Muscle layer of colon (tissue), 2 donors: ENCODE measurements around the gene S100PBP.
"Not testable (repeated sequence)": the region's sequence is repeated elsewhere in the genome, so short reads cannot be mapped to it uniquely, and the experiment has no call there.

Experiments
- H3K27ac ChIP-seq: one replicate; pipeline ENCODE4 v1.7.0; 2013; ENCODE audit warnings: low read depth, mild to moderate bottlenecking, low read length, moderate library complexity
- H3K27me3 ChIP-seq, 2 donors: one replicate each; pipeline ENCODE4 v1.7.0; 2013; ENCODE audit warnings: low read length in 2 of 2, mild to moderate bottlenecking in 2 of 2; ENCODE audit not compliant: insufficient read depth in 2 of 2, control insufficient read depth in 1 of 2
- H3K36me3 ChIP-seq: one replicate; pipeline ENCODE4 v1.7.0; 2013; ENCODE audit warnings: mild to moderate bottlenecking, low read length; ENCODE audit not compliant: insufficient read depth
- H3K4me1 ChIP-seq: one replicate; pipeline ENCODE4 v1.7.0; 2013; ENCODE audit warnings: mild to moderate bottlenecking, low read length; ENCODE audit not compliant: insufficient read depth
- H3K4me3 ChIP-seq, 2 donors: one replicate each; pipeline ENCODE4 v1.7.0; 2013; ENCODE audit warnings: low read length in 2 of 2, low read depth in 1 of 2, mild to moderate bottlenecking in 1 of 2, moderate library complexity in 1 of 2
- H3K9ac ChIP-seq: one replicate; pipeline ENCODE4 v1.7.0; 2013; ENCODE audit warnings: low read length
- H3K9me3 ChIP-seq: one replicate; pipeline ENCODE4 v1.7.0; 2013; ENCODE audit warnings: mild to moderate bottlenecking, low read length
- donor health status: abdominal sarcoma.
- donor health status: Adenocarcinoma of cecum.

S100PBP gene

DNA sequence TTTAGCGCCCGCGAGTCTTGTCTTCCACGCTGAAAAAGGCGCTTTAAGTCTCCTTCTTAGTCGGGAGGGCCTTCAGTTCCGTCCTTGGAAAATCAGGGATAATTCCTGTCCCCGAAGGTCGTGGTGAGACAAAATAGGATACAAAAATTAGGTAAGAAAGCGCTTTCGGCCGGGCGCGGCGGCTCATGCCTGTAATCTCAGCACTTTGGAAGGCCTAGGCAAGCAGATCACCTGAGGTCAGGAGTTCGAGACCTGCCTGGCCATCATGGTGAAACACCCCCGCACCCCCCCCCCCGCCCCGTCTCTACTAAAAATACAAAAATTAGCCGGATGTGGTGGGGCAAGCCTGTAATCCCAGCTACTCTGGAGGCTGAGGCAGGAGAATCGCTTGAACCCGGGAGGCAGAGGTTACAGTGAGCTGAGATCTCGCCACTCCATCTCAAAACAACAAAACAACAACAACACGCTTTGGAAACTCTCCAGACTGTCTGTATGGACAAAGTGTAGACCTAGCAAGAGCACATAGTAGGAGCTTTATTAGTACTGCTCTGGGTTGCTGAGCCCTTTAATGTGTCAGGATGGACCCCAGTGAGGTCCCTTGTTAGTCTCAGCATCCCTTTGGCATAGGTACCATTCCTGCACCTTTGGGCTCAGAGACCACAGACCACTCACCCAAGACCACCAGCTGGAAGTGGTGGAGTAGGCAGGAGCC lies 84.5 kb downstream of the S100PBP start:
- H3K9me3 ChIP-seq = no peaks in the 10 kb centered on the region
- peak overlapping the region; percentile 71 to 79 for H3K4me3 ChIP-seq
- no peaks in the 10 kb centered on the region for H3K27me3 ChIP-seq
- no peak overlapping the region for H3K9ac ChIP-seq
- H3K36me3 ChIP-seq = no peaks in the 10 kb centered on the region
- H3K27ac ChIP-seq = no peak overlapping the region
- peaks cover 7% of the 10 kb centered on the region for H3K4me1 ChIP-seq

DNA sequence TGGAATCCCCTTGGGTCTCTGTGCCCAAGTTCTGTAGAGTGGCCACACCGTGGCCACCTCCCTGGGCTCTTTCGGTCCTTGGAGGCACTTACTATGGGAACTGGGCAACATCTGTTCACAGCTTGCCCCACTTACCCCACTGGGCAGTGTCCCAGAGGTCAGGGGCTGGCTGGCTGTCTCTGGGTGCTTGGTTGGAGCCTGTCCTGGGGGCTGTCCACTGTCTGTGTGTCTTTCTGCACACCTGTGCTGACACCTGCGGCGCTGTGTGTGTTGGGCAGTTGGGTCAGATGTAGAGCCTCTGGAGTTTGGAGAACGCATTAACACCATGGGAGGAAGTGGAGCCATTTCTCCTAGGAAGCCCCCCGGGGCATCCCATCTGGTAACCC lies 85.1 kb downstream of the S100PBP start:
- no peaks in the 10 kb centered on the region for H3K36me3 ChIP-seq
- no peak overlapping the region for H3K9ac ChIP-seq
- H3K27me3 ChIP-seq = no peaks in the 10 kb centered on the region
- no peak overlapping the region for H3K4me3 ChIP-seq
- H3K27ac ChIP-seq = no peak overlapping the region
- H3K4me1 ChIP-seq = peaks cover 7% of the 10 kb centered on the region
- no peaks in the 10 kb centered on the region for H3K9me3 ChIP-seq

DNA sequence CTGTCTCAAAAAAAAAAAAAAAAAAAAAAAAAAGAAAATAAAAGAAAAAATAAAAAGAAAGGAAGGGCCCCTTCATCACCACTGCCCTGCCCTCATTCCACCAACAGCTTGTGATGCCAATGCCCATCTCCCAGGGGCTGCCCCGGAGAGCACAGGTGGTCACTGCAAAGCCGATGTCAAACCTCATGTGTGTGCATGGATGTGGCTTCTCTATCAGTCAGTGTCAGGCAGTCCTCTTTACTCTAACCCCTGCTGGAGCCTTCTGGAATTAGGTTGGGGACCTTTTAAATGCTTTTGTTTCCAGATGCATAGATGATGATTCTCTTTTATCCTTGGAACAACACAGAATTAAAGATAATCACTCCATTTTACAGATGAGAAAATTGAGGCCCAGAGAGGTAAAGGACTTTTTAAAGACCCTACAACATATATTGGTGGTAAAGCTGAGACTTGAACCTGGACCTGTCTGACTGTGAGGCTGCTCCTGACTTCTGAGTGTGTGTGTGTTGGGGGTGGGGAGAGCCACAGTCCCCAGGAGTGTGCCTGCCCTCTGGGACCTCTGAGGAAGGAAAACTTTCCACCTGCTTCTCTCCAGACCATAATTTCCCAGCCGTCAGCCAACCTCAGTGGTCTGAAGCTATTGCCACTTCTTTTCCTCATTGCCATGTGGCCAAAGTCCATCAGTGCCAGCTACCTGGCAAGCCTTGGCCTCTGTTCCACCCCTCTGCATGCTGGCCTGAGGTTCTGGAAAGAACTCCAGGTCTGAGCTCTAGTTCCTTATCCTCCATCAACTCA lies 86.7 kb downstream of the S100PBP start:
- Histone ChIP-seq H3K27me3 (no peaks in the 10 kb centered on the region), H3K4me3 (no peak overlapping the region), H3K4me1 (peaks cover 7% of the 10 kb centered on the region), H3K9me3 (no peaks in the 10 kb centered on the region), H3K27ac (no peak overlapping the region), H3K36me3 (no peaks in the 10 kb centered on the region), H3K9ac (no peak overlapping the region)

DNA sequence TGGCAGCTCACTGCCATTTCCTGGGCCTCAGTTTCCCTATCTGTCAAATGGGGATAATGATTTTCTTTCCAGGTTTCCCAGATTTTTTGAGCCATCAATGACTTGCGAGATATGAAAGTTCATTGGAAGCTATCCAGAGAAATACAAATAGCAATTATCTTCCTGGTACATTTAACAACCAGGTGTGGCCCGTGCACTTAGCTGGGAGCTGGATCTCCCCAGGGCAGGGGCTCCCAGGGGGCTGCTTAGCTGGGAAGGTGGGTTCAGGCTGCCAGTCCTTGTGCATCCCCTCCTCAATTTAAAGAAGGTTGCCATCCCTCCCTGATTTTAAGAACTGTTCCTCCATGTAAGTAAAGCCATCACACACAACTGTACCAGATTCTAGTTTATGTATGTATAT lies 87.3 kb downstream of the S100PBP start:
- Histone ChIP-seq H3K36me3 (no peaks in the 10 kb centered on the region), H3K9me3 (no peaks in the 10 kb centered on the region), H3K9ac (no peak overlapping the region), H3K27ac (no peak overlapping the region), H3K4me3 (no peak overlapping the region), H3K27me3 (no peaks in the 10 kb centered on the region), H3K4me1 (peaks cover 7% of the 10 kb centered on the region)

DNA sequence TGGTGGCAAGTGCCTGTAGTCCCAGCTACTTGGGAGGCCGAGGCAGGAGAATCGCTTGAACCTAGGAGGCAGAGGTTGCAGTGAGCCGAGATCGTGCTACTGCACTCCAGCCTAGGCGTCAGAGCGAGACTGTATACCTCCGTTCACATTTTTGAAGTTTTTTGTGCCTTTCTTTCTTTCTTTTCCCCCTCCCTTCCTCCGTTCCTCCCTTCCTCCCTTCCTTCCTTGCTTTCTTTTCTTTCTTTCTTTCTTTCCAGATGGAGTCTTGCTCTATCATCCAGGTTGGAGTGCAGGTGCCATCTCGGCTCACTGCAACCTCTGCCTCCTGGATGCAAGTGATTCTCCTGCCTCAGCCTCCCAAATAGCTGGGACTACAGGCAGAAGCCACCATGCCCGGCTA lies 88.1 kb downstream of the S100PBP start:
- not testable (repeated sequence) for H3K27me3 ChIP-seq

DNA sequence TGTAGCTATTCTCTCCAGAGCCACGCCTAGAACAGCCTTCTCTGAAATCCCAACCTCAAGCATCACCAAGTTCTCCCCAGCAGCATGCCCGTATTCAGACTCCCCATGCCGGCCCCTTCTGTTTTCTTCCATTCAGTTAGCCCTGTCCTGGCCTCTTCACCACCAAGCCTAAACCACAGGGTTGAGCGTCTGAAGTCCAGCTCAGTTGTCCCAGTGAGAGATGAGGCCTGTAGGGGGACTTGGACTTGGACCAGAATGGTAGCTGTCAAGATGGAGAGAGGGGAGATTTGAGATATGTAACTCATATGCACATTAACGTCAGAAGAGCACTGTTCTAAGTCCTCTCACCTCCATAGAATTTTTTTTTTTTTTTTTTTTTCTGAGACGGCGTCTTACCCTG lies 89.2 kb downstream of the S100PBP start:
- Histone ChIP-seq H3K4me1 (no peaks in the 10 kb centered on the region), H3K9me3 (no peaks in the 10 kb centered on the region), H3K27me3 (no peaks in the 10 kb centered on the region), H3K9ac (no peak overlapping the region), H3K27ac (no peak overlapping the region), H3K36me3 (no peaks in the 10 kb centered on the region), H3K4me3 (no peak overlapping the region)

More for the DNA sequence above, 88.1 kb downstream of the S100PBP start:
- H3K36me3 ChIP-seq, H3K9ac ChIP-seq, H3K9me3 ChIP-seq, H3K27ac ChIP-seq, H3K4me3 ChIP-seq, H3K4me1 ChIP-seq: not testable (repeated sequence)

DNA sequence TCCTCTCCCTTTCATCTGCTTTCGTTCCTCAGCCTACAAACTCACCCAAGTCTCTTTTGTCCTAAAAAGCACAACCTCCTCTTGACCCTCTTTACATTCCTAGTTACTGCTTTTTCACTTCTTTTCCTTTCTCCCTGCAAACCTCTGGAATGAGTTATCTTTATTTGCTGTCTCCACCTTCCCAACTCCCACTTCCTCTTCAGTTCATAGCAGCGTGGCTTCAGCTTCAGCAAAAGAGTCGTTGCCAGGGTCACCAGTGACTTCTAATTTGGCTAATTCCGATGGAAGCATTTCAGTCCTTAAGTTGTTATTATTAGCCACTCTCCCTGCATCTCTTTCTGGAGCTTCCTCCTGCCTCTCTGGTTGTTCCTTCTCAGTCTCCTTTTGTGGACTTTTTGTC lies 90.0 kb downstream of the S100PBP start:
- H3K27me3 ChIP-seq = no peaks in the 10 kb centered on the region
- no peak overlapping the region for H3K4me3 ChIP-seq
- H3K9ac ChIP-seq = no peak overlapping the region
- no peaks in the 10 kb centered on the region for H3K4me1 ChIP-seq
- no peaks in the 10 kb centered on the region for H3K9me3 ChIP-seq
- no peak overlapping the region for H3K27ac ChIP-seq
- no peaks in the 10 kb centered on the region for H3K36me3 ChIP-seq
